Hematopoietic multipotent progenitor cell (in vitro differentiated cells): ENCODE results near the gene COL6A3. TPM values are rescaled to one million over a fixed set of nuclear protein-coding genes. Genes with fewer than 3 reads are reported as not detected.
A peak's percentile ranks its signal among the peaks of the same experiment; 100 is the strongest.
"Not testable (repeated sequence)": the region's sequence is repeated elsewhere in the genome, so short reads cannot be mapped to it uniquely, and the experiment has no call there.

Experiments used
- DNase-seq, 3 donors: peaks; one replicate each; pipeline ENCODE4 v3.0.0-alpha.2; 2011 to 2015; ENCODE audit warnings: low read depth in 2 of 3, low spot score in 2 of 3
- total RNA-seq: library from RNA; depleted of rRNA; stranded (reverse); fragments of >200 nt; gene quantifications from one replicate; pipeline ENCODE4 v1.2.3, GENCODE V29; 2012

COL6A3 gene
- total RNA-seq, 1 donor: 0.54 TPM

DNA sequence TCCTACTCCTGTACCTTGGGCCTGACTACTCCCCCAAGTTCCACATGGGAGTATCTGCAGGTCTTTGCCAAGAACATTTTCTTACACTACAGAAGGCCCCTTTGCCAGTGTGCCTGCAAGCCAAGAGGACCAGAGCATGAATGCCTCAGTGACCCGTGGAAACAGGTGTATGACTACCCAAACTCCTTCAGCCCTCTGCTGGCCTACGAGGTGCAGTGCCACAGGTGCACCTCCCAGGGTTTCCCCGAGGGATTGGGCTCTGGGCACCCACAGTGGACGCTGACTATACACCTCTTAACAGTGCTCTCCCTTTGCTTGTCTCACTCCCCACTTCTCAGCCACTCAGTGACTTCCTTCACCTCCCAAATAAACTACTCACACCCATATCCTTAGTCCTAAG, 91.4 kb downstream of the COL6A3 start:
- DNase-seq: peak in 2 of 3 donors; percentile 17 to 33

DNA sequence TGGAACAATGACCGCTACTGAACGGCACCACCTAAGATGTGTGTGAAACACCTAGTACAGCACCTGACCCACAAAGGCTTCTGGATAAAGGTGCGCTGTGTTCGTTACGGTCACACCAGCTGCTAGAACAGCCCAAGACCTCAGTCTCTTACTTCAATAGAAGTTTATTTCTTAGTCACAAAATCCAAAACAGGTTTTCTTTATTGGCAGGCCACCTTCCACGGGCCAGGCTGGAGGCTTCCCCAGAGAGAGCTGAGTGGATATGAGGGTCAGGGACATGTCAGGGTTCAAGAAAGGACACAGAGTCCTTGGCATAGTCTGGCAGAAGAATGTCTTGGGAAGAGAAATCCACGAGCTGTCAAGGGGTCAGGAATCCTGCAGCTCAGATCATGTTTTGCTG, 92.2 kb downstream of the COL6A3 start:
- DNase-seq: no peak

DNA sequence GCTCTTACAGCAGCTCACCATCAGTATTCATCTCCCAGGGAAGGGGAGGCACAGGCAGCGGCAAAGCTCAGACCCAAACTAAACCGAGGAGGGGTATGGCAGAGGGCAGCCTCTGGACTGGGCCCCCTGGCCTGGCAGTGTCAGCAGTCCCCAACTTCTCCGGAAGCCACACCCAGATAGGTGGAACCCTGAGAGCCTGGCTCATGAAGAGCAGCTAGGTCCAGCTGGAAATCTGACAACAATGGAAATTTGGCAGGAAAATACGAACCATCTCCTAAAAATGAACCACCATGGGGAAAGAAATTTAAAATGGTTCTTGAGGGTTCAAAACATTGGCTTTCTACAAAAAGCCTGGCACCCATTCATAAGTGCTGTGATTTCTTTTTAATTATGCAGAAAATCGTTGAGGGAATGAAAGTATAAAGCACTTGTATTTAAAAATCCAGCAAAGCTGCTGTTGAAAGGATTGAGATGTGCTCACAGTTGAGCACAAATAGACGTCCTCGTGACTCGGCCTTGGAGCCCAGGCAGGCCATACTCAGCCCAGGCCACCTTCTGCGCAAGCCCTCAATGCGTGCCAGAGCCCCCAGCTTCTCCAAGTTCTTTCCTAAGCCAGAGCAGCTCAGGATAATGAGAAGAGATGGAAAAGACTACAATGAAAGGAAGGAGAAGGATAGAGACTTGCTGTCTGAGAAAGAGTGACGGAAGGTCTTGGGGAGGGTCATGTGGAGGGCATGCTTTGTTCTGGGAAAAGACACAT, 93.0 kb downstream of the COL6A3 start:
- DNase-seq: no peak

DNA sequence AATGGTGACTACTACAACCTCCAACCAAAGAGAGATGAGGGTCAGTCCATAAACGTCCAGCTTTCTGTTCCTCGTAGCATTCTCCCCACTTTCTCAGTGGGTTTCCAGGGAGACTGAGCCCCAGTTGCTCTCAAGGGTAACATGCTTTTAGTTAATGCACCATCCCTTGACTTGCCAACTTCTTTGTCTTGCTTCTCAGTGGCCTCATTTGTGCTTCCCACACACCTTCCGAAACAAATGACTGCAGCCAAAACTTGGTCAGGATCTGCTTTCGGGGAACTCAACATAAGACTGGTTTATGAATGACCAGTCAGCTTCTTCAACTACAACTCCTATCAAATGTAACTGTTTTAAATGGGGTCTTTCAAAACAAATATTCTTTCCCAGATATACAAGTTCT, 94.1 kb downstream of the COL6A3 start:
- DNase-seq: no peak

DNA sequence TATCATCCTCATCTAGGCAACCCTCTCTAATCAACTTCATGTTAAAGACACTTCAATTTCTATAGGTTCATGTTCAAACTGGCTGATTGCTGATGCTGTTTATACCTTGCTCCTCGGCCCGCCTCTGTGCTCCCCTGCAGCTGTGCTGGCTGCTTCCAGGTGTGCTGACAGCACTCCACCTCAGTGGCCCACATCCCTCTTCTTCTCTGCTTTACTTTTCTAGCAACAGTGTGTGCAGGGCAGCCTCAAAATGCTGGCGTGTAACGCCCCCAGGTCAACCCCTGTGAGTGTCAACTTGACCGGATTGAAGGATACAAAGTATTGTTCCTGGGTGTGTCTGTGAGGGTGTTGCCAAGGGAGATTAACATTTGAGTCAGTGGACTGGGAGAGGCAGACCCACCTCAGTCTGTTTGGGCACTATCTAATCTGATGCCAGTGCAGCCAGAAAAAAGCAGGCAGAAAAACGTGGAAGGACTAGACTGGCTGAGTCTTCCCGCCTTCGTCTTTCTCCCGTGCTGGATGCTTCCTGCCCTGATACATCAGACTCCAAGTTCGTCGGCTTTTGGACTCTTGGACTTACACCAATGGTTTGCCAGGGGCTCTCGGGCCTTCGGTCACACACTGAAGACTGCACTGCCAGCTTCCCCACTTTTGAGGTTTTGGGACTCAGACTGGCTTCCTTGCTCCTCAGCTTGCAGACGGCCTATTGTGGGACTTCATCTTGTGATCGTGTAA, 94.7 kb downstream of the COL6A3 start:
- no peak for DNase-seq

DNA sequence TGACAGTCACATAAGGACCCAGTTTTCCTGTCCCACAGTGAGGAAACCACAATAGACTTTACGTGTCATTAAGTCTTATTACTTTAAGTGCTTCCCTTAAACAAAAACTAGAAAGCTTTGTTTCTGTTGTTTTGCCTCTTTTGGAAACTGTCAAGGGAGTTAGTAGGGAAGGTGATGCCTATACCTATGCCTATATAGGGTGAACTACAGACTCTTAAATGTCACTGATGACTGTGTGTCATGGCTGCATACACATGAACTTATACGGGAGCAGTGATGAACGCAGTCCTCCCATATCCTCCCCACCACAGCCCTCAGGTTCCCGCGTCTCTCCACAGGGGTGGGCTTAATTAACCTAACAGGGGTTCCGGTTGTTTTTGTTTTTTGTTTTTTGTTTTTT, 97.6 kb downstream of the COL6A3 start:
- DNase-seq: no peak

DNA sequence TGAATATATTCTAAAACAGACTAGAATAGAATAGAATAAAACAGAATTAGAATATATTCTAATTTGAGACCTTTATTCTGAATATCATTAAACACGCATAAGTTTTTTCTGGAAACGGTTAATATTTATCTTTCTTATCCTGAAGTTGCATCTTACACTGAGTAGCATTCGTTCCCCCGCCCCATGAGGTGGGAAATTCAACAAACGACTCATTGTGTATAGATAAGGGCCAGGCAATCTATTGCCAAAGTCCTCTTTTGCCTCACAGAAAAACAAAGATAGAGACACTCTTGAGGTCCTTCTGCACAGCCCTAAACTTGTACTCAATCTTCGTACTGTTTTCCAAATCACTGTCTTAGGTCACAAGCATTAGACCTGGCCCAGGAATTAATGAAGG, 98.1 kb downstream of the COL6A3 start:
- no peak for DNase-seq

DNA sequence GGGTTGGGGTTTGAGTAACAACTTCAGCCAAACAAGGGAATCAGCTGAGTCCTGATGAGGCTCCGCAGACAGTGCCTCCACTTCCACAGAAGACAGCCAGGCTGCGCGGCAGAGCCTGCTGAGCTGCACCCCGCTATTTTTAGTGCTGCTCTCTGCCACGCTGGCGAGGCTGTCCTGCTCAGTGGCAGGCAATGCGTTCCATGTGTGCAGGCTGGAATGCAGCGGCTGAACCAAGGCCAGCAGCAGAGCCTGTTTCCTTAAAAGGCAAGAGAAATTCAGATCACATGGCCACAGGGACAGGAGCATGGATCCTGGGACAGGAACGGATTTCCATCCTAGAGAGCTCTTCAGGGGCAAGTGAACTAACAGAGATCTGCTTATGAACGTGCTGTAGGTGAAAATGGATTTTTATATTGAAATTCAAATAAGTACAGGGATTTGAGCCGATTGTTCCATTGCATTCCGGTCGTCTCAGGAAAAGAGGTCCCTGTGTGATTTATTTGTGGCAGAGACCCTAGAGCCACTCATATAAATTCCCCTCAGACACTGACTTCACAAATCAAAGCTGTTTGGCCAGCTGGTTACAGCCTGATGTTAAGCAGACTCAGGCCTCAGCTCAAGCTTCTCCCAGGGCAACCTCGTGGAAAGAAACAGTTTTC, 98.7 kb downstream of the COL6A3 start:
- DNase-seq: no peak

DNA sequence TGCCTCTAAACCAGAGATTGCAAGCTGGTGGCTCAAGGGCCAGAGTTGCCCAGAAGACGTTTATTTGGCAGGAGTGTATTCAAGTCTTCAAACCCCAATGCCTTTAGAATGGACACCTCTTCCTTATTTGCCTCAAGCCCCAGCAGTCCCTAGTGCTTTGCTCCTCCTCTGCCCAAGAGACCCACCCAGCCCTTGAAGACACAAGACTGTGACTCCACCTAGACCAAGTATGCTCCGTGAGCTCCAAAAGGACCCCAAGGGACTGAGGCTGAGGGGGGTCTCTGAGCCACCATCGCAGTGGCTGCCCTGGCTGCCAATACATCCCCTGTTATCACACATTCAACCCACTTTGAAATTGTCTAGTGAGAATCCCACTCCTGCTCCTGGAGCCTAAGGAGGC, 99.3 kb downstream of the COL6A3 start:
- no peak for DNase-seq

DNA sequence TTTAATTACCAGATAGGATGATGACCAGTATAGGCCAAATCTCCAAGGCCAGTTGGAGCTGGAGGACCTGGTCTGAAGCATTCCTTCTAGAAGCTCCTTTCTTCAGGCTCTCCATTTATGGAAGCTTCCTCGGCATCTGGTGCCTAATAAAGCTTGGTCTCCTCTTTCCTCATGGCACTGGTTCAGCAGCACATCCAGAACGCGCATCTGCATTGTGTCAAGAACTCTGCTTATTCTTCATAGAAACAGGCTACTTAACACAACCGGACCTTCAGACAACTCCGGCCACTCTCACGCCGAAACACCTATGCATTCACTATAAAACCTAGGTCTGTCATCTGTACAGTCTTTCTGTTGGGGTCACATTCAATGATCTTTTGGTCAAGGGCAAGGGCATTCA, 99.8 kb downstream of the COL6A3 start:
- DNase-seq: no peak

DNA sequence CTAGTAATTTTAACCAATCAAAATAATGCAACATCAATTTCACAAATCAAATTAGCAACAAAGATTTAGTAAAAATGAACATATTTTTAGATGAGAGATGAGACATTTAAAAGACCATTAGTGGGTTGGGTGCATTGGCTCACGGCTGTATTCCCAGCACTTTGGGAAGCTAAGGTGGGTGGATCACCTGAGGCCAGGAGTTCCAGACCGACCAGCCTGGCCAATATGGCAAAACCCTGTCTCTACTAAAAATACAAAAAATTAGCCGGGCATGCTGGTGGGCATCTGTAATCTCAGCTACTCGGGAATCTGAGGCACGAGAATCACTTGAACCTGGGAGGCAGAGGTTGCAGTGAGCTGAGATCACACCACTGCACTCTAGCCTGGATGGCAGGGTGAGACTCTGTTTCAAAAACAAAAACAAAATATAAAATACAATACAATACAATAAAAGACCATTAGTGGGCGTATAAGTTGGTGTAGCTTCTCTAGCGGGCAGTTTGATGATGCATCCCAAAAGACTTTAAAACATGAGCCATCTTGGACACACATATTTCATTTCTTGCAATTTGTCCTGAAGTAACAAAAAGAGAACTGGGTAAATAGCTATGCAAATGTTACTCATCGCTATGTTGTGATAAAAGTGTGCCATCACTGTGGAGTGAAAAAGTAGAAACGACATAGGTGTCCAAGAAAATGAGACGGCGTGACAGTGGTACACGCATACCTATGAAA, 101.8 kb downstream of the COL6A3 start:
- DNase-seq: no peak

DNA sequence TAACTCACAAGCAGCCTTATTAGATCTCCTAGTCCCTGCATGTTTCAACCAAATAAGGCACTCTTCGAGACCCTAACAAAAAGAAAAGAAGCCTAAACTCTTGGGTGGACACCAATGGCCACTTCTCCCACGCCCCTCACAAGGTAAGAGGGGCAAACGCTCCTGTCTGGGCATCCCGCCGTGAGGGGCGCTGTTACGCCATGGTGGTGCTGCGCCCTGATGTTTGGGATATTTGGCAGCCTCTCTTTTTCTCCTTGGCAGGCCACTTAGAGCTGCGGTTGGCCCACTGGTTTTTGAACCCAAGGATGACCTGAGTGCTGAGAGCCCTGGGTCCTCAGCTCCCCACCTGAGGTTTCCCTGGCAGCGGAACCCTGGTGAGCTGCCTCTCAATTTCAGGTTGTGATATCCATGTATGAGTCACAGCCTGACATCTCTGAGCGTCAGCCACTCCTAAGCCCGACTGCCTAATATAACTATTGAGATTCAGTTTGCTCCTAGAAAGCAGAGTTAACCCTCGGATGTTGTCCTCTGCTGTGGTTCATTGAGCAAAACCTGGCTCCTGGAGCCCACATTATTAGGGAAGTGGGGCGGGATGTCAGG, 103.3 kb downstream of the COL6A3 start:
- DNase-seq: no peak

DNA sequence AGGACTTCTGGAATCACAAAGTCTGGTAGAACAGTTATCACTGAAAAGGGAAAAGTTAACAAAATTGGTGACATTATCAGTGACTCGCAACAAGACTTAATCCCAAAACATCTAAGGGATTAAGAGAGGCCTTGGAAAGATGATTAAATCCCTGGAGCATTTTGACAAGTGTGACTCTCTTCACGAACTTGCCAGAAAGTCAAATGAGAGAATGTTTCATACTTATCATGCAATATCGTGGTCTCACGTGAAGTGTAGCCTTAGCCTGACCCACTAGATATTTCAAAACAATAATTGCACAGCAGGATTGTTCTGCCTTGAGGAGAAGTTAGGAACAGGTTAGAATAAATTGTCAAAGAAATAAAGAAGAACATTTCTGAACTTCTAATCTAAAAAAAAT, 104.5 kb downstream of the COL6A3 start:
- no peak for DNase-seq

DNA sequence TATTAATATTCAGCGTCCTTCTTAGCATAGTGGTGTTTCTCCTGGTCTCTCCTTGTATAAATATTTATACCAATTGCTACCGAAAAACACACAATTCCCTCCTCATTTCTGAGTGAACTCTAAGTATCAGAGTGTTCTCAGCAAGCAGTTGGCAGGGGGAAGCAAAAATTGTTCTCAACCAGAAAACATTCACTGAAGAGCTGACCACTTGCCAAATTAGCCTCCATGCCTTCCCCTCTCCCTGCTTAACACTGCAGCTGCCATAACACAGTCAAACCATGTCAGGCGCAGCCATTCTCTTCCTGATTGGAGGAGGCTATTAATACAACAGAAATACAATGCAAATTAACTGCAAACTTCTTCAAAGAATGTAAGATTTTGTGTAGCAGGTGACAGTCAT, 105.0 kb downstream of the COL6A3 start:
- no peak for DNase-seq

DNA sequence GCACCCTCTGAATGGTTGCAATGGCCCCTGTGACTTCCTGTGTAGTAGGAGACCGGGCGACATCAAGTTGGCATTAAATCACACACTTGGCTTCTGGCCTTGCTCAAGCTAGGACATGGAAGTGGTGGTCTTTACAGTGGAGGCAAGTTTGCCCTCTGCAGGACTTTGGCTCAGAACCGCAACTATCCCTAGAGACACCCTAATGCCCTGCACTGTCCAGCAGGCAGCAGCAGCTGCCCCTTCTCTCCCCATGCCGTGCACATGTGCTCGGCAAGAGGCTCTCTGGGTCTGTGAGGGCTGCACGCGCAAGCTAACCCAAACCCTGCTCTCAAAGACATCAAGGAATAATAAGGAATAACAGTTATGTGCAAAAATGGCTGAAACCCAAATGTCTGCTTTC, 106.5 kb downstream of the COL6A3 start:
- no peak for DNase-seq

DNA sequence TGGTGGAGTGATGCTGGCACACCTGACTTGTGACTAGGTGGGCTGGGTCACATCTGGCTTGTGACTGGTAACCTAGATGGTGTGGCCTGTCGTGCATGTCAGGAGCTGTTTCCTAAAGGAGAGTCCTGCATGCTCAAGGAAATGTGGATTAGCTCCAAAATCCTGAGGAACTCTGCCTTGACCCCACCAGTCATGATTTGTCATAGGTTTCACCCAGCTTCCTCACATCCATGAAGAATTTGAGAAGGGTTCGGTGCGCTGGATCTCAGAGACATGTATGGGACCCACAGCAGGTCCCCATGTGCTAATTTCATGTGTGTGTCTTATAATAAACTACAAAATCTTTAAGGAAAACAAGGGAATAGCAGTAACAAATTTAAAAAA, 107.2 kb downstream of the COL6A3 start:
- DNase-seq: no peak

DNA sequence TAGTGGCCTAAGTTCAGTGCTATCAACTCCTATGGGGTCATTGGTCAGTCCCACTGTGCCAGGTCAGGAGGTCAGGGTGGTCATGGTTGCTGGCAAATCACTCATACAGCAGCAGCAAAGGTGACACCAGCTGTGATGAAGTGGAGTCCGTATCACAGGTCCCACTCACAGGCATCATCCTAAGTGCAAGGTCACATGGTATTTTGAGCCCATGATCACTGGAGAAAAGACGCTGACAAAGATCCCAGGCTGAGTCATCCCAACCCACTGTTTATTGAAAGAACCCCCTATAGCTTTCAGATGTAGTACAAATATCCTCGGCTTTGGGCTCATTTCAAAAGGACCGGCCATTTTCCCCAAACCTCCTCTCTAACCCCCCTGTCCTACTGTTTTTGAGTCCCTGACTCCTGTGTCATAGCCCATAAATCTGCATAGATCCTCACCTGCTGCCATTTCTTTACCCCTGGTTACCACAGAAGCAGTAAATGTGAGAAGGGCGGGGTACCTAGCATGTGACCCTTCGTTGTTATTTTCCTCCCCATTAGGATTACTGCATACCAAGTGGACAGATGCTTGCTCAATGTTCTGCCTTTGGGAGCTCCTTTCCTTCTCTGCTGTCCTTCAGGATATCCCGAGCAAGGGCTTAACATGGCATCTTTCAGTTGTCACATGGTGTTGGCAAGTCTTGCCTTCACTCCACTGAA, 107.7 kb downstream of the COL6A3 start:
- no peak for DNase-seq

DNA sequence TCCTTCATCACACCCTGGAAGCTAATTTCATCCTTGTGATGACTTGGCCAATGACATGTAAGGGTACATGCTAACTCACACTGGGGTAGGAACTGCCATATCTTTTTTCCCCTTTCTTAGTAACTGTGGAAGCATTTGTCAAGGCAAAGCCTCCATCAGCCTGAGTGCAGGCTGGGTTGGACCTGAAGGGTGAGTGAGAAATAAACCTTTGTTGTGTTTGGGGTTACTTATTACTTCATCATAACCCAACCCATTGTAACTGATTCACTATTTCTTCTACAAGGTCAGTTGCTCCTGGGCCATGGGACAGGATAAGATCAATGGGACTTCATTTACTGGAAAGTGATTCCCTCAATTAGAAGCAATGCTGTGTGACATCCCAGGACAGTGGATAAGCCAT, 108.4 kb downstream of the COL6A3 start:
- DNase-seq: no peak

DNA sequence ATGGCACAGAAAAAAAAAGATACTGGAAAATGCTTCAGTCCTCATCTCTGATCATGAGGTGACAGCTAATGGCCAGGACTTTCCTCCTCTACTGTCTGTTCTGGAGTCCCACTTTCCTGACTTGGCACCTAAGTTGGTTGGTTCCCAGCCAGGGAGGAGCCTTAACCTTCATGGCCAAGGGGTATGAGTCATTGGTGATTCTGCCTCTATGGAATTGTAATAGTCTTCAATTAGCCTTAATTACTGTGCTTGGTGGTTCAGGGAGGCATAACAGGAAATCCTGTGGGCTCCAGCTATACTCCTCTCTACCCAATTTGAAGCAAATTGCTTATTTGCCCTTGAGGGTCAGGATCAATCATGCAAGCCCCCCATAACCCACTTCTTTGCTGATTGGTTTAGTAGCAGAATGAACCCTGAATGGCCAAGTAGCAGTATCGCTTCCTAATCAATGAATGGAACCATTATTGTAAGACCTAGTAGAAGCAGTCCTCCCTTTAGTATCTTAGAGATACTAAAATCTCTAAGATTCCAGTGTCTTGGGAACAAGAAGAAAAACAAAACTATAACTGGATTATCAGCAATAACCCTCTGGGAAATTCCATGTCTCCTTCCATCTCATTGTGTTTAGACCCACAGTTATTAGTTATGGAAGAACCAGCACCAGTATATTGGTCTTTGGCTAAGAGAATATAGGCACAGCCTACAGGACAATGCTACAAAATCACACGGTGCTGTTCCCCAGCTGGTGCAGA, 109.0 kb downstream of the COL6A3 start:
- no peak for DNase-seq

DNA sequence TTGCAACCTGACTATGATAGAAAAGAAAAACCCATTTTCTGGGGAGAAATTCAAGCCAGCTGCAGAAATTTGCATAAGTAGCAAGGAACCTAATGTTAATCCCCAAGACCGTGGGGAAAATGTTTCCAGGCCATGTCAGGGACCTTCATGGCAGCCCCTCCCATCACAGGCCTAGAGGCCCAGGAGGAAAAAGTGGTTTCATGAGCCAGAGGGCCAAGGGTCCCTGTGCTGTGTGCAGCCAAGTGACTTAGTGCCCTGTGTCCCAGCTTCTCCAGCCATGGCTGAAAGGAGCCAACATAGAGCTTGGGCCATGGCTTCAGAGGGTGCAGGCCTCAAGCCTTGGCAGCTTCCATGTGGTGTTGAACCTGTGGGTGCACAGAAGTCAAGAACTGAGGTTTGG, 110.7 kb downstream of the COL6A3 start:
- DNase-seq: not testable (repeated sequence)
